Measurements from ENCODE around the gene MARK2.

GRCh38 chr11:63901660-63902059 lies 62.8 kb downstream of the MARK2 start:
- TF ChIP-seq CTCF (IDR thresholded peaks at IDR 0.05) (peak; percentile 52), EP300 (IDR thresholded peaks at IDR 0.05; ENCODE audit: borderline replicate concordance in 1 of 2, low read depth in 1 of 2, low read length in 1 of 2) (no peak), USF1 (IDR thresholded peaks at IDR 0.05; ENCODE audit: borderline replicate concordance, low read depth) (no peak)

Measured in SK-N-SH (cell line).